Breast epithelium (tissue), 3 donors: ENCODE measurements around the gene S1PR3.

Experiments used
- POLR2A ChIP-seq: fragments of 450-650 bp; IDR thresholded peaks from one replicate; pipeline ENCODE4 v1.6.1; 2016; ENCODE audit warnings: antibody characterized with exemption, mild to moderate bottlenecking, moderate library complexity
- TF ChIP-seq, protein P1 (sequence below), 3 donors: fragments of 450-650 bp; IDR thresholded peaks; one replicate each; pipeline ENCODE4 v1.5.1; 2016 to 2017; ENCODE audit warnings: antibody characterized with exemption in 3 of 3, mild to moderate bottlenecking in 3 of 3, moderate library complexity in 3 of 3

DNA sequence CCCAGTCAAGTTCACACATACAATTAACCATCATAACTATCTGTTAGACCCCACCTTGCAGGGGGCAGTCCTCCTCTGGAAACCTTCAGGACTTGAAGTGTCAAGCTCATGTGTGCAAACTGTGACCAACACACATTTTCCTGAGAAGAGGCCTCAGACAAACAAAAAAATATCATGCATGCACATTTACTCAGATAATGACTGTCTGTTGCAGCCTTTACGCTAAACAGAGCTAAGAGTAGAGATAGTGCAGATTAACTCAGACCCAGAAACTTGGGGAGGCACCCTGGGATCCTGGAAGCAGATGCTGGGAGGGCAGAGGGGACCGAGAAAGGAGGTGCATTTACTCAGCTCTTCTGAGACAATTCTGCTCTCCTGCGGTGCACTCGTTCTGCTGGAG lies 3.6 kb upstream of the S1PR3 start:
- no peak for TF ChIP-seq POLR2A
- TF ChIP-seq, protein P1, sequence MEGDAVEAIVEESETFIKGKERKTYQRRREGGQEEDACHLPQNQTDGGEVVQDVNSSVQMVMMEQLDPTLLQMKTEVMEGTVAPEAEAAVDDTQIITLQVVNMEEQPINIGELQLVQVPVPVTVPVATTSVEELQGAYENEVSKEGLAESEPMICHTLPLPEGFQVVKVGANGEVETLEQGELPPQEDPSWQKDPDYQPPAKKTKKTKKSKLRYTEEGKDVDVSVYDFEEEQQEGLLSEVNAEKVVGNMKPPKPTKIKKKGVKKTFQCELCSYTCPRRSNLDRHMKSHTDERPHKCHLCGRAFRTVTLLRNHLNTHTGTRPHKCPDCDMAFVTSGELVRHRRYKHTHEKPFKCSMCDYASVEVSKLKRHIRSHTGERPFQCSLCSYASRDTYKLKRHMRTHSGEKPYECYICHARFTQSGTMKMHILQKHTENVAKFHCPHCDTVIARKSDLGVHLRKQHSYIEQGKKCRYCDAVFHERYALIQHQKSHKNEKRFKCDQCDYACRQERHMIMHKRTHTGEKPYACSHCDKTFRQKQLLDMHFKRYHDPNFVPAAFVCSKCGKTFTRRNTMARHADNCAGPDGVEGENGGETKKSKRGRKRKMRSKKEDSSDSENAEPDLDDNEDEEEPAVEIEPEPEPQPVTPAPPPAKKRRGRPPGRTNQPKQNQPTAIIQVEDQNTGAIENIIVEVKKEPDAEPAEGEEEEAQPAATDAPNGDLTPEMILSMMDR (IDR thresholded peaks at IDR 0.05): no peak
